GM12878 (cell line): ENCODE measurements around the gene JADE1. TPM values are rescaled to one million over a fixed set of nuclear protein-coding genes. Genes with fewer than 3 reads are reported as not detected.

ENCODE experiments used
- BCLAF1 ChIP-seq: fragments of 450-650 bp; IDR thresholded peaks from 2 replicates; pipeline ENCODE4 v1.6.1; 2017; ENCODE audit warnings: antibody characterized with exemption, mild to moderate bottlenecking, moderate library complexity
- BHLHE40 ChIP-seq, 2 experiments: fragments of 450-650 bp in 1 of 2; IDR thresholded peaks; 2 replicates each; pipeline ENCODE4 v1.6.1; 2011 to 2017; ENCODE audit warnings: low read depth in 2 of 2, borderline replicate concordance in 1 of 2, improper control_type of control experiment in 1 of 2, low read length in 1 of 2, mild to moderate bottlenecking in 1 of 2
- CTCF ChIP-seq, 3 experiments: IDR thresholded peaks in 2 of 3; conservative IDR thresholded peaks in 1 of 3; 2 replicates each; pipeline ENCODE4 v1.5.1; 2011; ENCODE audit warnings: low read depth in 3 of 3, low read length in 3 of 3, mild to moderate bottlenecking in 3 of 3, control low read depth in 2 of 3, moderate library complexity in 2 of 3, inconsistent platforms in 1 of 3, mixed read lengths in 1 of 3; ENCODE audit not compliant: control insufficient read depth in 2 of 3, insufficient read depth in 1 of 3; ENCODE audit errors: extremely low read depth in 1 of 3
- DPF2 ChIP-seq: fragments of 450-650 bp; IDR thresholded peaks from 2 replicates; pipeline ENCODE4 v1.6.1; 2017; ENCODE audit warnings: mild to moderate bottlenecking
- E2F8 ChIP-seq: fragments of 450-650 bp; IDR thresholded peaks from 2 replicates; pipeline ENCODE4 v1.6.1; 2018; ENCODE audit warnings: mild to moderate bottlenecking, low read depth, moderate library complexity; ENCODE audit not compliant: partially characterized antibody
- GATAD2B ChIP-seq: fragments of 450-650 bp; conservative IDR thresholded peaks from 2 replicates; pipeline ENCODE4 v1.6.1; 2017; ENCODE audit warnings: low read depth, mild to moderate bottlenecking, moderate library complexity
- MEF2A ChIP-seq: IDR thresholded peaks from 2 replicates; pipeline ENCODE4 v1.6.1; 2011; ENCODE audit warnings: low read depth, mild to moderate bottlenecking, low read length, moderate library complexity; ENCODE audit not compliant: insufficient read depth
- MLLT1 ChIP-seq: fragments of 450-650 bp; IDR thresholded peaks from 2 replicates; pipeline ENCODE4 v1.6.1; 2016; ENCODE audit warnings: mild to moderate bottlenecking
- NR2C1 ChIP-seq: fragments of 450-650 bp; IDR thresholded peaks from 2 replicates; pipeline ENCODE4 v1.6.1; 2017; ENCODE audit warnings: antibody characterized with exemption, mild to moderate bottlenecking, moderate library complexity
- RAD21 ChIP-seq: IDR thresholded peaks from 2 replicates; pipeline ENCODE4 v1.6.1; 2011; ENCODE audit warnings: mild to moderate bottlenecking, low read depth, low read length, moderate library complexity; ENCODE audit not compliant: insufficient read depth
- RELA ChIP-seq: fragments of 450-650 bp; IDR thresholded peaks from 2 replicates; pipeline ENCODE4 v1.8.0; 2014; ENCODE audit warnings: borderline replicate concordance; ENCODE audit not compliant: partially characterized antibody
- RUNX3 ChIP-seq: IDR thresholded peaks from 2 replicates; pipeline ENCODE4 v1.6.1; 2012; ENCODE audit warnings: low read length, inconsistent platforms
- ZNF592 ChIP-seq: fragments of 450-650 bp; IDR thresholded peaks from 2 replicates; pipeline ENCODE4 v1.6.1; 2017; ENCODE audit warnings: mild to moderate bottlenecking, moderate library complexity
- ZZZ3 ChIP-seq: IDR thresholded peaks from 2 replicates; pipeline ENCODE4 v1.6.1; 2011; ENCODE audit warnings: low read depth; ENCODE audit not compliant: control insufficient read depth, insufficient read length
- polyA plus RNA-seq, 11 experiments: library from polyadenylated mRNA; depleted of rRNA in 4 of 11; unstranded in 6 of 11; stranded (reverse) in 5 of 11; fragments of >200 nt; fragmentation: Nextera tagmentation in 4 of 11; fragmentation: Illumina TruSeq in 1 of 11; extraction: Ambion mirVana in 4 of 11; extraction: Trizol in 1 of 11; gene quantifications; 1 replicate in 1 of 11; 2 replicates in 10 of 11; pipeline versions ENCODE4 v1.2.1 to v1.2.3, GENCODE V29; 2011 to 2016; ENCODE audit warnings: inconsistent platforms in 2 of 11, missing spikeins in 2 of 11, low read depth in 1 of 11
- total RNA-seq, 4 experiments: library from RNA; depleted of rRNA in 3 of 4; stranded (reverse); fragments of >200 nt in 3 of 4; fragmentation: Illumina TruSeq in 1 of 4; extraction: Trizol in 1 of 4; gene quantifications; 2 replicates each; pipeline versions ENCODE4 v1.2.1 to v1.2.3, GENCODE V29; 2013 to 2021

Gene JADE1
- total and polyA plus RNA-seq, 10 of the 15 experiments (the other 5 are each of a cell fraction or from before 2014, with no cell fraction given), result 5.9 to 27.2 (median 15.8) TPM

- TF ChIP-seq ZNF592 (no peak), CTCF (IDR thresholded peaks at IDR 0.05 in 2 of 3, conservative IDR thresholded peaks at IDR 0.05 in 1 of 3; ENCODE audit: control insufficient read depth in 2 of 3, extremely low read depth in 1 of 3, insufficient read depth in 1 of 3, low read depth in 3 of 3, low read length in 3 of 3) (peak in 2 of 3 experiments; percentile 3 to 9; a peak in 2 of 6 replicates), MLLT1 (peak; percentile 24; the same call in 1 of the 2 replicates), E2F8 (no peak), MEF2A (0 out of 2 replicates have a peak, but pooled peaks have one; percentile 69), RAD21 (0 out of 2 replicates have a peak, but pooled peaks have one; percentile 6), NR2C1 (no peak), RUNX3 (peak; percentile 23), DPF2 (peak; percentile 16; the same call in 1 of the 2 replicates), BHLHE40 (IDR thresholded peaks at IDR 0.05; ENCODE audit: borderline replicate concordance in 1 of 2, low read depth in 2 of 2, low read length in 1 of 2) (peak; percentile 86 to 96), ZZZ3 (no peak), RELA (peak; percentile 49), BCLAF1 (no peak), GATAD2B (0 out of 2 replicates have a peak, but pooled peaks have one; percentile 46)
These were observed 1.5 kb downstream of the JADE1 start (continued) for GRCh38 chr4:128810871-128811570.
